RKO (cell line): ENCODE measurements around the gene MBNL2.

ENCODE experiments used
- DNase-seq: peaks from one replicate; pipeline ENCODE4 v3.0.0-alpha.2; 2016; ENCODE audit warnings: low spot score

The MBNL2 gene

GRCh38 chr13:97301382-97302095 lies 79.4 kb downstream of the MBNL2 start:
- DNase-seq = no peak

GRCh38 chr13:97302611-97303010 lies 80.5 kb downstream of the MBNL2 start:
- DNase-seq = no peak

GRCh38 chr13:97306106-97306505 lies 84.0 kb downstream of the MBNL2 start:
- no peak for DNase-seq

- DNase-seq = no peak
Measured at GRCh38 chr13:97306645-97307044, 84.5 kb downstream of the MBNL2 start.

GRCh38 chr13:97307118-97307881 lies 85.2 kb downstream of the MBNL2 start:
- DNase-seq = no peak

- DNase-seq = no peak
Measured at GRCh38 chr13:97307882-97308624, 85.9 kb downstream of the MBNL2 start.

GRCh38 chr13:97308735-97309429 lies 86.7 kb downstream of the MBNL2 start:
- no peak for DNase-seq

GRCh38 chr13:97310809-97311436 lies 88.8 kb downstream of the MBNL2 start:
- DNase-seq = no peak

GRCh38 chr13:97311956-97312355 lies 89.8 kb downstream of the MBNL2 start:
- DNase-seq = no peak

GRCh38 chr13:97313551-97314260 lies 91.6 kb downstream of the MBNL2 start:
- DNase-seq = no peak

- no peak for DNase-seq
Measured at GRCh38 chr13:97316390-97316789, 94.3 kb downstream of the MBNL2 start.

GRCh38 chr13:97317933-97318332 lies 95.8 kb downstream of the MBNL2 start:
- DNase-seq = no peak

GRCh38 chr13:97318532-97318931 lies 96.4 kb downstream of the MBNL2 start:
- DNase-seq = no peak

GRCh38 chr13:97319113-97319720 lies 97.1 kb downstream of the MBNL2 start:
- no peak for DNase-seq

GRCh38 chr13:97321101-97321500 lies 99.0 kb downstream of the MBNL2 start:
- no peak for DNase-seq

GRCh38 chr13:97321616-97322321 lies 99.6 kb downstream of the MBNL2 start:
- no peak for DNase-seq

- no peak for DNase-seq
Measured at GRCh38 chr13:97322740-97323342, 100.7 kb downstream of the MBNL2 start.

GRCh38 chr13:97324115-97324514 lies 102.0 kb downstream of the MBNL2 start:
- no peak for DNase-seq

- DNase-seq = no peak
Measured at GRCh38 chr13:97325738-97326137, 103.6 kb downstream of the MBNL2 start.

GRCh38 chr13:97327086-97327485 lies 105.0 kb downstream of the MBNL2 start:
- no peak for DNase-seq
